ENCODE data around the gene ENKD1.

ENKD1 gene

DNA sequence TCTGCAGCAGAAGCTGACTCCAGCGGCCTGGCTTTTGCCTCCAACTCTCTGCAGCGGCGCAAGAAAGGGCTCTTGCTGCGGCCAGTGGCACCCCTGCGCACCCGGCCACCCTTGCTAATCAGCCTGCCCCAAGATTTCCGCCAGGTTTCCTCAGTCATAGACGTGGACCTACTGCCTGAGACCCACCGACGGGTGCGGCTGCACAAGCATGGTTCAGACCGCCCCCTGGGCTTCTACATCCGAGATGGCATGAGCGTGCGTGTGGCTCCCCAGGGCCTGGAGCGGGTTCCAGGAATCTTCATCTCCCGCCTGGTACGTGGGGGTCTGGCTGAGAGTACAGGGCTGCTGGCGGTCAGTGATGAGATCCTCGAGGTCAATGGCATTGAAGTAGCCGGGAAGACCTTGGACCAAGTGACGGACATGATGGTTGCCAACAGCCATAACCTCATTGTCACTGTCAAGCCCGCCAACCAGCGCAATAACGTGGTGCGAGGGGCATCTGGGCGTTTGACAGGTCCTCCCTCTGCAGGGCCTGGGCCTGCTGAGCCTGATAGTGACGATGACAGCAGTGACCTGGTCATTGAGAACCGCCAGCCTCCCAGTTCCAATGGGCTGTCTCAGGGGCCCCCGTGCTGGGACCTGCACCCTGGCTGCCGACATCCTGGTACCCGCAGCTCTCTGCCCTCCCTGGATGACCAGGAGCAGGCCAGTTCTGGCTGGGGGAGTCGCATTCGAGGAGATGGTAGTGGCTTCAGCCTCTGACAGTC is 4.5 kb downstream of the ENKD1 start:
- FAIRE-seq, result no peak

DNA sequence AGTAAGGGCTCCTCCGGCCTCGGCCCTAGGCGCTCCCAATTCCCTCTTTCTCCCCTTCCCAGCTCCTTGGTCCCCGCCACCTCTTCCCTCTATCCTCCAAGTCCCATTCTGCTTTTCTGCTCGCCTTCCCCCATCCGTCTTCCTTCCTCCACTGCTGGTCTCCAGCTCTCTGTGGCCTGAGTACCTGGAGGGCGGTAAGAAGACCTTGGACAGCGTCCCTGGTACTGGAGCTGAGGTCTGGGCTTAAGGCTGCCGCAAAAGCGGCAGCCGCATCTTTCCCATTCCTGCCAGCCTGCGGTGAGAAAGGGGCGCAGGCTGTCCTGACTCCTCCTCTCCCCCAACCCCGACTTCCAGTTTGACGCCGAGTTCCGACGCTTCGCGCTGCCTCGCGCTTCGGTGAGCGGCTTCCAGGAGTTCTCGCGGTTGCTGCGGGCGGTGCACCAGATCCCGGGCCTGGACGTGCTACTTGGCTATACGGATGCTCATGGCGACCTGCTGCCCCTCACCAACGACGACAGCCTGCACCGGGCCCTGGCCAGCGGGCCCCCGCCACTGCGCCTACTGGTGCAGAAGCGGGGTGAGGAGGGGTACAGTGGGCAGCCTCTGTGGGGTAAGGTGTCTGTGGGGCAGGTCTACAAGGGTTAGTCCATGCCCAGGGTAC is 5.3 kb downstream of the ENKD1 start:
- no peak for FAIRE-seq

DNA sequence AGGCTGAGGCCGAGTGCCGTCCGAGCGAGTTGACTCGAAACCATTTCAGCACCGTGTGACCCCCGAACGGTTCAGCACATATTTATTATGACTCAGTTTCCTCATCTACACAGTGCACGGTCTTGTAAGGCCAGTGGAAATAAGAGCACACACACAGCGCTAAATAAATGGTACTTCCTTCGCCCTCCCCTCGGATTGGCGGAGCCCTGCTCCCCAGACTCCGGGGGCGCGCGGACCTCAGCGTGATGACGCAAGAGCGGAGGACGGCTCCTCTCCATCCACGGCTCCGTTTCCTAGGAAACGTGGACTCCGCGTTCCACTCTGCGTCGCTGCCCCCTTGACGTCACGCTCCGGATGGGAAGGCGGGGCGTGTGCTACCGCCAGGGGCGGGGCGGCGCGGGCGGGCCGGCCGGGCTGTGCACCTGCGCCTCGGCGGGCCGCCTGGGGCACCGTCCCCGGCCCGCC is 6.0 kb downstream of the ENKD1 start, which contains the start of gene PARD6A:
Gene PARD6A (plus strand): TSS at position 397 of the 465 bp plus-strand sequence. CDS start 79 bp downstream, outside the sequence.
- peak; percentile 86 for FAIRE-seq

DNA sequence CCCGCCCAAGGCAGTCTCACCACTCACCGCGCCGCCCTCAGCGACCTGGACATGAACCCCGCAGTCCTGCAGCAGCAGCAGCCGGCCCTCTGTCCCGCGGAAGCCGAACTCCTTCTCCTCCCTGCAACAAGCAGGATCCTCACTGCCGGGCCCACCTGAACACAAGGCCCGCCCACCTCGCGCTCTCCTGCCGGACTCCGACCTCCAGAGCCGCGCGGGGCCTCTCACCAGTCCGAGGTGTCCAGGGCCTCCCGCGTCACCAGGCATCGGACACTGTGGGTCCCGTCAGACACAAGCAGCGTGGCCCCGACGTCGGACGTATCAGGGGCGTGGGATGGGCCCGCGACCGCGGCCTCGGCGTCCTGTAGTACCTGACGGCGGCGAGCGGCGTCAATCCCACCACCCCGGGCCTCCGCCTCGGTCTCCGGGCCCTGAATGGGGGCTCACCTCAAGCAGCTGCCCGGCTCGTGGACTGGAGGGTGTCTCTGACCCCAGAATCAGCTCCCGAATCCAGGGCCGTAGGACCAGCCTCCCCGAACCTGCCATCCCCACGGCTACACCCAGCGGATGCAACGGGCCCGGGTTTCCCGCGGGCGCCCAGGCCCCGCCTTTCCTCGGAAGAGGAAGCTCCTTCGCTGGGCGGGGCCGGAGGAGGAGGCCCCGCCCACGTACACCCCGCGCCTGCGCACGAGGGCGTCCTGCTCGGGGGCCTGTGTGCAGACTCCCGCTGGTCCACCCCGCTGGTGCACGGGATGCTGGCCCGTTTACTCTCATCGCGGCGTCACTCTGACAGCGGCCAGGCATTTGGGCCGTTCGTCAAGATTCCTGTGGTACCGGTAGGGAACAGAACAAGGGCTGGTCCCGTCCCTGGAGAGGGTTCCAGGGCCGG is 6.6 kb downstream of the ENKD1 start, which contains the start of gene ACD:
Gene ACD (minus strand): TSS at position 586 of the 889 bp plus-strand sequence. CDS start 40 bp downstream, at position 546.
- FAIRE-seq, result no peak

GRCh38 chr16:67658849-67659674 is 7.5 kb downstream of the ENKD1 start:
- no peak for FAIRE-seq

- no peak for FAIRE-seq
Measured at GRCh38 chr16:67657751-67658518, 8.6 kb downstream of the ENKD1 start.

DNA sequence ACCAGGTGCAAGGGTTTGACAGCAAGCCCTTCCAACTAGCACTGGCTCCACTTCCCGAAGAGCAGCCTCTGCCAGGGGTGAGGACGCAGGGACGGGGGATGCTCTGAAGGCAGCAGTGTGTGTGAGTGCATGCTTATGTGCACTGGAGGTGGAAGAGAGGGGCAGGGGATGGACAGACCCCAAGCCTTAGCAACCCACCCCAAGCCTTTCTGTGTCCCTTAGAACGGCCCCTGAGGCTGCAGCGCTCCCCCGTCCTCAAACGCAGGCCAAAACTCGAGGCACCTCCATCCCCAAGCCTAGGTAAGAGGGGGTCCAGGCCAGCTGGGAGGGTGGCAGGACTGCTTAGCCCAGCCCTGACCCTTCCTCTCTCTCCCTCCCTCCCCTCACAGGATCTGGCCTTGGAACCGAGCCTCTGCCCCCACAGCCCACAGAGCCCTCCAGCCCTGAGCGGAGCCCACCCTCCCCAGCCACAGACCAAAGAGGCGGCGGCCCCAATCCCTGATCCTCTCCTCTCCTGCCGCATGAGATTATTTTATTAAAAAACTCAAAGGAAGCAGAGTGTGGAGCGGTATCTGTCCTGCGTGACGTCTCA is 9.4 kb downstream of the ENKD1 start:
- FAIRE-seq, result no peak

- no peak for FAIRE-seq
Measured at GRCh38 chr16:67656344-67657016, 10.1 kb downstream of the ENKD1 start.

GRCh38 chr16:67655363-67655762 is 11.2 kb downstream of the ENKD1 start:
- FAIRE-seq, result no peak

DNA sequence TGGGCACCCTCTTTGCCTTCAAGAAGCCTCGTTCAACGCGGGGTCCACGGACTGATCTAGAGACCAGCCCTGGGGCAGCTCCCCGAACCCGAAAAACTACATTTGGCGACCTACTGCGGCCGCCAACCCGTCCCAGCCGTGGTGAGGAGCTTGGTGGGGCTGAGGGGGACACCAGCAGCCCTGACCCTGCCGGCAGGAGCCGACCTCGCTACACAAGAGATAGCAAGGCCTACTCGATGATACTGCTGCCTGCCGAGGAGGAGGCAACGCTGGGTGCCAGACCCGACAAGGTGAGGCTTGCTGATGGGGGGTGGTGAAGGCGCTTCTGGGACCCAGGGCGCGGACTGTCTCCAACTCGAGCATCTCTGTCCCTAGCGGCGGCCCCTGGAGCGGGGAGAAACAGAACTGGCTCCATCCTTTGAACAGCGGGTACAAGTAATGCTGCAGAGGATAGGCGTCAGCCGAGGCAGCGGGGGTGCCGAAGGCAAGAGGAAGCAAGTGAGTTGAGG is 12.1 kb downstream of the ENKD1 start:
- no peak for FAIRE-seq

- FAIRE-seq, result no peak
Measured at GRCh38 chr16:67653789-67654402, 12.7 kb downstream of the ENKD1 start.

DNA sequence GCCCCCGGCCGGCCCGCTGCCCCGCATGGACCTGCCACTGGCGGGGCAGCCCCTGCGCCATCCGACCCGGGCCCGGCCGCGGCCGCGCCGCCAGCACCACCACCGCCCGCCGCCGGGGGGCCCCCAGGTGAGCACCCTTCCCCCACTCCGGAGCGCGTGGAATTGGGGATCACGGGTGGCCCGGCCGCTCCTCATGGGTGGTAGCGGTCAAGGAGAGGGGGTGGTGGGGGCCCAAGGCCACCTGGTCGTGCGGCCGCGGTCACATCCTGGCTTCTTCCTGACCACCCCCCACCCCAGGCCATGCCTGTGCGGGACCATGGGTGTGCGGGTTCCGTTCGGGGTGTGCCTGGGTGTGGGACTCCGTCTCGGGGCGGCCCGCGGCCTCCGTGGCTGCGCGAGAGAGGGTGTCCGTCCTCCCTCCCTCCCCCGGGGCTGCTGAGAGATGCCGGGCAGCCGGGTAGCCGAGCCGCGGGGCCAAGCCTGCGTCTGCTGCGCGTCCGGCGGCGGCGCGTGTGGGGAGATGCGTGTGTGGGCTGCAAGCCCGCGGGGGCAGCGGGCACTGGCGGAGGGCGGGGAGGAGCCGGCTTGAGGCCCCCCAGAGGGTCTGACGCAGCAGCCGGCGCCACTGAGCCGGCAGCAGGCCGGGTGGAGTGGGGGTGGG is 13.3 kb downstream of the ENKD1 start:
- FAIRE-seq, result no peak

DNA sequence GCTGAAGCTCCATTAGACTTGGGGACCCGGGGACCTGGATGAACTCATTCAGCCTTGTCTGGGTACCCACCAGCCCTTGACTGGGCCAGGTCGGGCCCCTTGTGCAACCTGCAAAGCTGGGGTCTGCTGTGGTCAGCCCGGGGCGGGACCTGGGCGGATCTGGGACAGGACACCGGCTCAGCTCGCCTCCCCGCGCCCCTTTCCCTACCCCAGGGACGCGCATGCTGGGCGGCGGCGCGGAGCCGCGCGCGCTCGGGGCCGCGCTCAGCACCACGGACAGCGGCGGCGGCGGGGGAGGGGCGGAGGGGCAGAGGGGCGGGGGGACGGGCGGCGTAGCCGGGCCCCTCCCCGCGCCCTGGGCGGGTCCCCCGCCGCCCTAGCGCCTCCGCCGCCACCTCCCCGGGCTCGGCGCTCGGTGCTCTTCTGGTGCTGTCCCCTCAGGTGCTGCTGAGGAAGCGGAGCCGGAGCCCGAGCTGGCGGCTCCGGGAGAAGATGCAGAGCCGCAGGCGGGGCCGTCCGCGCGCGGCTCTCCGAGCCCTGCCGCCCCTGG is 13.9 kb downstream of the ENKD1 start:
- FAIRE-seq, result no peak

- FAIRE-seq, result no peak
Measured at GRCh38 chr16:67651847-67652246, 14.7 kb downstream of the ENKD1 start.

GRCh38 chr16:67651039-67651438 is 15.5 kb downstream of the ENKD1 start:
- FAIRE-seq, result no peak

DNA sequence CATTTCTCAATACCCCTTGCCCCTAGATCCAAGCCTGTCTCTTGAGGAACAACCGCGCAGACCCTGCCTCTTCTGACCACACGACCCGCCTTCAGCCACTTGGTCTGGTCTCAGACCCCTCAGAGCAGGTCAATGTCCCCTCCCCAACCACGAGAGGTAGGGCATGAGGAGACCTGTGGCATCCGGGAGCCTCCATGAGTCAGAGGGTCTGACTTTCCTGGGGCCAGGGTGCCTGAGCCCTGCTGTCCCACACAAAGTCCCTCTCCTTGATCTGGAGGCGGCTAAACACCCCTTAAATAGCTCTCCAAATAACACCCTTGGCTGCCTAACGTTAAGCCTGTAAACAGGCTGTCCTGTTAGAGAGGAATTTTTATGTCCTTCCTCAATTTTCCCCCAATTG is 16.5 kb downstream of the ENKD1 start:
- no peak for FAIRE-seq

DNA sequence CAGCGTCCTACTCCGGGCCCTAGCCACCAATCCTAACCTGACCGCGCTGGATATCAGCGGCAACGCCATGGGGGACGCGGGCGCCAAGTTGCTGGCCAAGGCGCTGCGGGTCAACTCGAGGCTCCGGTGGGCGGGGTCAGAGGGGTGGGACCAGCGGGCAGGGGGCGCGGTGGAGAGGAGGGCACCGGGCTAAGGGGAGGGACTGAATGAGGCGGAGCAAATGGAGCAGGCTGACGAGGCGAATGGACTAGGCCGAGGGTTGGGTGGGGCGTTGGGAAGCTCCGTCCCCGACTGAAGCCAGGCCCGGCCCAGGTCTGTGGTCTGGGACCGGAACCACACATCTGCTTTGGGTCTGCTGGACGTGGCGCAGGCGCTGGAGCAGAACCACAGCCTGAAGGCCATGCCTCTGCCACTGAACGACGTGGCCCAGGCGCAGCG is 17.0 kb downstream of the ENKD1 start:
- no peak for FAIRE-seq

- no peak for FAIRE-seq
Measured at GRCh38 chr16:67648764-67649407, 17.7 kb downstream of the ENKD1 start.
